ENCODE results near the gene QPRT.
A peak's percentile ranks its signal among the peaks of the same experiment; 100 is the strongest.
"Not testable (repeated sequence)": the region's sequence is repeated elsewhere in the genome, so short reads cannot be mapped to it uniquely, and the experiment has no call there.

The QPRT gene

DNA sequence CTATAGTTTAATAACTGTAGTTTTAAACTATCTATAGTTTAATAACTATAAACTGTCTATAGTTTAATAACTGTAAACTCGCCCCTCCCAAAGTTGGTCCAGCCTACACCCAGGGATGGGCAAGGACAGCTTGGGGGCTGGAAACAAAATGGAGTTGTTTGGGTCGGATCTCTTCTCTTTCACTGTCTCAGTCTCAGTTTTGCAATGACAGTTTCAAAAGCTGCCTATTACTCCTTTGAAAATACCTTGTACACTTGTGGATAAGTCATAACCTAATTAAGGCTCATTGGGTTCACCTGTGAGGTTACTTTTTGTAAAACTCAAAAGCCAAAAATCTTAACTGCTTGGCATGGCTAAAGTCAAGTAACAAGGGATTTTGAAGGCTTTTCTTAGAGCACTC lies 35.4 kb downstream of the QPRT start:
- no peak for DNase-seq

DNA sequence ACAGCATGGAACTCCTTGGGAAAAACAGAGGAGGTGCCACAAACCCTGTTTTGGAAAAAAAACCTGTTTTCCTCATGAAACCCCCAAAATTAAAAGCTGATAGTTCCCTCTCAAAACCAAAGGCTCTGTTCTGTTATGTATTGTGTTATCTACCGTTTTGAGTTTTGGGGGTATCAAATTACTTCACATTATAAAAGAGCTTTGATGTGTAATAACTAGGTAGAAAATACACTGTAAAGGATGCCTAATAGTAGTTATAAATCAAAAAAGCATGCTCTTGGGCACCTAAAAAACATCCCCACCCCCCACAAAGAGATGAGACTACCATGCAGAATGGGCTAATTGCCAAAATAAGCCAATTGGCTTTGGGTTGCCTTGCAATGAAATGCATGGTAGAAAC lies 36.0 kb downstream of the QPRT start:
- DNase-seq = no peak

DNA sequence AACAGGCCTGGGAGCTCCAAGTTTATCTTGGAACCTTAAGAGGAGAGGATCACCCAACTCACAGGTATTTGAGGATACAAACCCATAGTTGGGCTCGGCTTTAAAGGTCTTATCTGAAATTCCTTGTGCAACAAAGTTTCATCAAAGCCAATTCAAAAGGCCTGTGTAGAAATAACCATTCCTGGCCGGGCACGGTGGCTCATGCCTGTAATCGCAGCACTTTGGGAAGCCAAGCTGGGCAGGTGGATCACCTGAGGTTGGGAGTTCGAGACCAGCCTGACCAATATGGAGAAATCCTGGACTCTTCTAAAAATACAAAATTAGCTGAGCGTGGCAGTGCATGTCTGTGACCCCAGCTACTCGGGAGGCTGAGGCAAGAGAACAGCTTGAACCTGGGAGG lies 38.1 kb downstream of the QPRT start:
- DNase-seq = no peak

DNA sequence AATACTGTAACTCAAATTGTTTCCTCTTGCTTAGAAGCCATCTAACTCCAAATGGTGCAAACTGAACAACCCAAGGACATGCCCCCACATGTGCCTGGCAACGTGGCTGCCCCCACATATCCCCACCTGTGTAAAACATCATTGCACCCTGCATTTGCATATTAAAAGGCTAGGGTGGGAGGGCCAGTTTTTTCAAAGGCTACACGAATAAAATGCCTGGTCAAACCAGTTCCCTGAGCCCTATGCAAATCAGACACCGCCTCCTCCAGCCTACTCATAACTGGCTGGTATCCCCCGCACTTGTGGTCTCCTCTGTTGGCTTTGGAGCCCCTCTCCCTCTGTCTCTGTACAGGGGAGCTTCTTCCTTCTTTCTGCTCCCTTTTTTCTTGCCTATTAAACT lies 40.1 kb downstream of the QPRT start:
- DNase-seq = no peak

DNA sequence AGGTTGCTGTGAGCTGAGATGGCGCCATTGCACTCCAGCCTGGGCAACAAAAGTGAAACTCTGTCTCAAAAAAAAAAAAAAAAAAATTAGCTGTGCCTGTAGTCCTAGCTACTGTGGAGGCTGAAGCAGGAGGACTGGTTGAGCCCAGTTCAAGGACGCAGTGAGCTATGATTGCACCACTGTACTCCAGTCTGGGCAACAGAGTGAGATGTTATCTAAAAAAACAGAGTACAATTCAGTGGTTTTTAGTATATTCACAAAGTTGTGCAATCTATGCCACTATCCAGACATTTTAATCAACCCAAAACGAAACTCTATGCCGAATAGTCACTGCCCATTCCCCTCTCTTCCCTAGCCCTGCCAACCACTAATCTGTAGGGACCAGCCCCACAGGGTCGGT lies 41.7 kb downstream of the QPRT start:
- DNase-seq = no peak

DNA sequence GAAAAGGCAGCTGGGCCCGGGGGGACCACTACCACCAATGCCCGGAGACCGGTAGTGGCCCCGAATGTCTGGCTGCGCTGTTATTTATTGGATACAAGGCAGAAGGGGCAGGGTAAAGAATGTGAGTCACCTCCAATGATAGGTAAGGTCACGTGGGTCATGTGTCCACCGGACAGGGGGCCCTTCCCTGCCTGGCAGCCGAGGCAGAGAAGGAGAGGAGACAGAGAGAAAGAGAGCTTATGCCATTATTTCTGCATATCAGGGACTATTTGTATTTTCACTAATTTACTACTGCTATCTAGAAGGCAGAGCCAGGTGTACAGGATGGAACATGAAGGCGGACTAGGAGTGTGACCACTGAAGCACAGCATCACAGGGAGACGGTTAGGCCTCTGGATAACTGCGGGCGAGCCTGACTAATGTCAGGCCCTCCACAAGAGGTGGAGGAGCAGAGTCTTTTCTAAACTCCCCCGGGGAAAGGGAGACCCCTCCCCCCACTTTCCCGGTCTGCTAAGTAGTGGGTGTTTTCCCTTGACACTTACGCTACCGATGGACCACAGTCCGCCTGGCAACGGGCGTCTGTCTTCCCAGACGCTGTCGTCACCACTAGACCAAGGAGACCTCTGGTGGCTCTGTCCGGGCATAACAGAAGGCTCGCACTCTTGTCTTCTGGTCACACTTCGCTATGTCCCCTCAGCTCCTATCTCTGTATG lies 42.3 kb downstream of the QPRT start:
- DNase-seq = peak in 45 of 56 donors; percentile 3 to 81 (median 40)

DNA sequence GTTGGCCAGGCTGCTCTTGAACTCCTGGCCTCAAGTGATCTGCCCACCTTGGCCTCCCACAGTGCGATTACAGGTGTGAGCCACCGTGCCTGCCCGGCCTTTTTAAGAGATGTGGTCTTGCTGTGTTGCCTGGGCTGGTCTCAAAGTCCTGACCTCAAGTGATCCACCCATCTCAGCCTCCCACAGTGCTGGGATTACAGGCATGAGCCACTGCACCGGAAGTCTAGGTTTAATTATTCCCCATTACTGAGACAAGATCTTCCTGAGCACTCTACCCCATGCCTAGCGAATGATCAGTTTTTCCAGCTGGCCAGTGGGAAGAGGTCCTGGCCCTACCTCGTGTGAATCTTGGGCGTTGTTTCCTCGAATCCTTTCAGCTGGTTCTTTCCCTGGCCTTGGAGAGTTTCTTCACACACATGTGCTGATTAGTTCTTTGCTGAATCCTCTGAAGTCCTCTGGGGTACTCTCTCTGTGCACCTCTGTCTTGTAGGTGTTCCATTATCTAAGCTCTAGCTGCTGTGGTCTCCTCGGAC lies 47.9 kb downstream of the QPRT start:
- DNase-seq = no peak

DNA sequence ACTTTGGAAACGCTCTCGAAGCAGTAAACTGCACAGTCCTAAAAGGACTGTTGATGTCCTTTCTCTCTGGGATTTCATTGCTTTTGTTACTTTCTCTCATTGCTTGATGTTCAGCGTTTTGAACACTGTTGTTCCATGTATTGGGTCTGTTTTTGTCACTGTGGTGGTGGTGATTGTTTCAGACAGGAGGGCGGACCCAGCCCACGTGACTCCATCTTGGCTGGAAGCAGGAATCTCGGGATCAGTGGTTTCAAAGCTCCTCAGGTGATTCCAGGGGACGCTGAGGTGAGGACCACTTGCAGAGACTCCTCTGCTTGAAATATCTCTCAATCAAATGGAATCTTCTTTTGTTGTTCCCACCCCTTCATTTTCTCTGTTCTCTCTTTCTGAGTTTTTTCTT lies 48.5 kb downstream of the QPRT start:
- no peak for DNase-seq

DNA sequence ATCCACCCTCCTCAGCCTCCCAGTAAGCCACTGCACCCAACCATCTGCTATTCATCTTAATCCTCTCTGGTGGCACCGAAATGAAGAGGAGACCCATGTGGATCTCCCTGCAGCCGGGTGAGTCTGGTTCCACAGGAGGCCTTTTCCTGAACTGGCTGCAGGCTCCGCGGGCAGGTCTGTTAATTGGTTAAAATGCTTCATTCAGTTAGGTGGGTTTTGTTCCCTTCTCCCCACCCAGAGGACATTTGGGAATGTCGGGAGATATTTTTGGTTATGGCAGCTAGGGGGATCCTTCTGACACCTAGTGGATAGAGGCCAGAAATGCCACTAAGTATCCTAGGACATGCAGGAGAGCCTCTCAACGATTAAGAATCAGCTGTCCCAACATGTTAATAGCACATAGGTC lies 50.1 kb downstream of the QPRT start:
- DNase-seq = peak in 6 of 56 donors; percentile 1 to 10 (median 5)

DNA sequence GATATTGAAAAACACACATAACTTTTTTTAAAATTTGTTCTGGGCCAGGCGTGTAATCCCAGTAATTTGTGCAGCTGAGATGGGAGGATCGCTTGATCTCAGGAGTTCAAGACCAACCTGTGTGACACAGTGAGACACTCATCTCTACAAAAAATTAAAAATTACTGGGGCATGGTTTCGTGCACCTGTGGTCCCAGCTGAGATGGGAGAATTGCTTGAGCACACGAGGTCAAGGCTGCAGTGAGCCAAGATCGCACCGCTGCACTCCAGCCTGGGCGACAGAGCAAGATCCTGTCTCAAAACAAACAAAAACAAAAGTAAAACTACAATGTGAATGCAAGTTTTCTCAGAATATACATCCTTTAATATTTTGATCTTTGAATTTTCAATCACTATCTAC lies 51.7 kb downstream of the QPRT start:
- DNase-seq = no peak

DNA sequence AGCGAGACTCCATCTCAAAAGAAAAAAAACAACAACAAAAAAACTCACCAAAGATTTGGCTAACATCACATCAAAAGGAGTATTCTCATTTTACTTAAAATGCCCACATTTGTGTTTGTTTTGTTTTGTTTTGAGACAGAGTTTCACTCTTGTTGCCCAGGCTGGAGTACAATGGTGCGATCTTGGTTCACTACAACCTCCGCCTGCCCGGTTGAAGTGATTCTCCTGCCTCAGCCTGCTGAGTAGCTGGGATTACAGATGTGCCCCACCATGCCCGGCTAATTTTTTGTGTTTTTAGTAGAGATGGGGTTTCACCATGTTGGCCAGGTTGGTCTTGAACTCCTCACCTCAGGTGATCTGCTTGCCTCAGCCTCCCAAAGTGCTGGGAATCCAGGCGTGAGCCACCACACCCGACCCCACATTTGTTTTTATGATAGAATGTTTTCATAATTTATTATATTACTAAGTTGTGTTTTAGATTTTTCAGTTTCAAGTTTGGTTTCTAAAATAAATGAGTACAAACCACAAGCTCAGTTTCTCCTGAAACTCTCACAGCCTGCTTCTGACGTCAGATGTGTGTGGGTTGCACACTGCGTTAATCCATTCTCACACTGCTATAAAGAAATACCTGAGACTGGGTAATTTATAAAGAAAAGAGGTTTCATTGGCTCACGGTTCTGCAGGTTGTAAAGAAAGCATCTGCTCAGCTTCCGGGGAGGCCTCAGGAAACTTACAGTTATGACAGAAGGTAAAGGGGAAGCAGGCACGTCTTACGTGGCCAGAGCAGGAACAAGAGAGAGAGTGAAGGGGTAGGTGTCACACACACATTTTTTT lies 53.0 kb downstream of the QPRT start:
- DNase-seq = not testable (repeated sequence)

DNA sequence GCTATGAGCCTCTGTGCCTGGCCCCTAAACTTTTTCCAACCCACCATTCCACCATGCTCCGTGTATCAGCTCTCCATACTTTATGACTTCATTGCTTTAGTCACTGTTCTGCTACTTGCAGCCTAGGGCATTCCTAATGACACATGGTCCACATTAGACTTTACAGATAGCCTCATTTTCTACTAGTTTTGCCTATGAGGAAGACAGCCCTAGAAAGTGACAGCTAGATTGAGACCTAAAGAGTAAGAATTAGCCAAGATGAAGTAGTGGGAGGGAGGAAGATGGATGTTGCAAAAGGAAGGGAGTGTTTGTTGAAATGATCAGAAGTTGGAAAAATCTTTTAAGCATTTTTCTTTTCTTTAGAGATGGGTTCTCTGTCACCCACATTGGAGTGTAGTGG lies 55.8 kb downstream of the QPRT start:
- DNase-seq = no peak

DNA sequence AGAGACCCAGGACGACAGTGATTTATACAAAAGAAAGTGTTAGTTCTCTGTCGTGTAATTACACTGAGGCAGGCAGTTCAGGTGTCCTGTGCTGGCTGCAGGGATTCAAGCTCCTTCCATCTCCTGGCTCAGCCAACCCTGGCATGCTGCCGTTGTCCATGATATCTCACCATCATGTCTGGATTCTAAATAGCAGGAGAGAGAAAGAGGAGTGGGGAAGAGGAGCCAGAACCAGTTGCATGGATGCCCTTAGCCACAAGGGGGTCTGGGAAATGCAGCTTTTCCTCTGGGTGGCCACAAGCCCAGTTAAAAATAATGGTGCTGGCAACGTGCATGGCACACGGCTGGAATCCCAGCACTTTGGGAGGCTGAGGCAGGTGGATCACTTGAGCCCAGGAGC lies 57.1 kb downstream of the QPRT start:
- DNase-seq = no peak

DNA sequence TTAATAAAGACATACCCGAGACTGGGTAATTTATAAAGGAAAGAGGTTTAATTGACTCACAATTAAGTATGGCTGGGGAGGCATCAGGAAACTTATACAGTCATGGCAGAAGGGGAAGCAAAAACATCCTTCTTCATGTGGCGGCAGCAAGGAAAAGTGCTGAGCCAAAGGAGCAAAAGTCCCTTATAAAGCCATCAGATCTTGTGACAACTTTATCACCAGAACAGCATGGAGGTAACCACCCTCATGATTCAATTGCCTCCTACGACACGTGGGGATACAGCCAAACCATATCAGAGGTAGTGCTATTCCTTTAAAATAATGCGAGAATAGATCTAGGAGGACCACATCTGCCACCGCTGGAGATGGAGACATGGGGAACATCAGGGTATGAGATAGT lies 57.8 kb downstream of the QPRT start:
- no peak for DNase-seq

DNA sequence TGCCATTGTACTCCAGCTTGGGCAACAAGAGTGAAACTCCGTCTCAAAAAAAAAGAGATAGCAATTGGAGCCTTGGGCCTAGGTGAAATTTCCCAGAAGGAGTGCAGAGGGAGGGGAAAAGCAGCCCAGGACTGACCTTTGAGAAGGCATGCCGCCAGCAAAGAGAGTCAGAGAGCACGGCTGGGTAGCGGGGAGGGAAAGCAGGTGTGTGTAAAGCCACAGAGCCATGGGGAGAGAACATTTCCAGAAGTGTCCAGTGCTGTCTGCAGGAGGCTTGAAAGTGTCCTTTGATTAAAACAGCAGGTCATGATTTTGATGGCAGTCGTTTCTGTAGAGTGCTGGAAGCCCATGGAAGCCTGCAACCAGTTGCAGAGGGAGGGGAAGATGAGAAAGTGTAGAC lies 58.7 kb downstream of the QPRT start:
- DNase-seq = no peak

DNA sequence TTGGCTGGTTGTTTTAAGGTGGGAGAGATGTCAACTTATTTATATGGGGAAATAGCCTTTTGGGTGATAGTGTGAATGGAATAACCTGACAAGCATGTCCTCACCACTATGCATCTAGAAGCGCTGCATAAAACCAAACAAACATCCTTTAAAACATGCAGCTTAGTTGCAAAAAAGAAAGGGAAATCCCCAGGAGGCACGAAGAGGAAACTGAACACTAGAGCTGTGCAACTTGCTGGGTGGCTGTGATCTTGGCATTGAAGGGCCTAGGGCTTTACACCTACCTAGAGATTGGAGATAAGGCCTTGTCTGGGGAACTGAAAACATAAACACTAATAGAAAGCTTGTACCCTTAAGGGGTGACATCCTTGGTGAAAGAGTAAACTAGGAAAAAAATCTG lies 59.5 kb downstream of the QPRT start:
- DNase-seq = no peak

DNA sequence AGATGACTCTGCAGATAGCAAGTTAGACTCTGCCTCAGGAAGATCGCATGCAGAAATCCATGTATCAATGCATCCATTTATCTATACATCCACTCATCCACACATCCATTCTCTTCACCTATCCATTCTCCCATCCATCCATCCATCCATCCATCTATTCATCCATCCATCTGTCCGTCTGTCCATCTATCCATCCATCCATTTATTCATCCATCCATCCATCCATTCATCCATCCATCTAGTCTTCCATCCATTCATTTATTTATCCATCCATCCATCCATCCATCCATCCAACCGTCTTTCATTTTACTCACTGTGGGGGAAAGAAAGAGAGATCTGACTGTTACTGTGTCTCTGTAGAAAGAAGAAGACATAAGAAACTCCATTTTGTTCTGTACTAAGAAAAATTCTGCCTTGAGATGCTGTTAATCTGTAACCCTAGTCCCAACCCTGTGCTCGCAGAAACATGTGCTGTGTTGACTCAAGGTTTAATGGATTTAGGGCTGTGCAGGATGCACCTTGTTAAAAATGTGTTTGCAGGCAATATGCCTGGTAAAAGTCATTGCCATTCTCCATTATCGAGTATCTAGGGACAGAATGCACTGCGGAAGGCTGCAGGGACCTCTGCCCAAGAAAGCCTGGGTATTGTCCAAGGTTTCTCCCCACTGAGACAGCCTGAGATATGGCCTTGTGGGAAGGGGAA lies 61.1 kb downstream of the QPRT start:
- DNase-seq = not testable (repeated sequence)

DNA sequence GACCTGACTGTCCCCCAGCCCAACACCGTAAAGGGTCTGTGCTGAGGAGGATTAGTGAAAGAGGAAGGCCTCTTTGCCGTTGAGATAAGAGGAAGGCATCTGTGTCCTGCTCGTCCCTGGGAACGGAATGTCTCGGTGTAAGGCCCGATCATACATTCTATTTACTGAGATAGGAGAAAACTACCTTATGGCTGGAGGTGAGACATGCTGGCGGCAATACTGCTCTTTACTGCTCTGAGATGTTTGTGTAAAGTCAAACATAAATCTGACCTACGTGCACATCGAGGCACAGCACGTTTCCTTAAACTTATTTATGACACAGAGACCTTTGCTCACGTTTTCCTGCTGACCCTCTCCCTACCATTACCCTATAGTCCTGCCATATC lies 61.6 kb downstream of the QPRT start:
- not testable (repeated sequence) for DNase-seq

DNA sequence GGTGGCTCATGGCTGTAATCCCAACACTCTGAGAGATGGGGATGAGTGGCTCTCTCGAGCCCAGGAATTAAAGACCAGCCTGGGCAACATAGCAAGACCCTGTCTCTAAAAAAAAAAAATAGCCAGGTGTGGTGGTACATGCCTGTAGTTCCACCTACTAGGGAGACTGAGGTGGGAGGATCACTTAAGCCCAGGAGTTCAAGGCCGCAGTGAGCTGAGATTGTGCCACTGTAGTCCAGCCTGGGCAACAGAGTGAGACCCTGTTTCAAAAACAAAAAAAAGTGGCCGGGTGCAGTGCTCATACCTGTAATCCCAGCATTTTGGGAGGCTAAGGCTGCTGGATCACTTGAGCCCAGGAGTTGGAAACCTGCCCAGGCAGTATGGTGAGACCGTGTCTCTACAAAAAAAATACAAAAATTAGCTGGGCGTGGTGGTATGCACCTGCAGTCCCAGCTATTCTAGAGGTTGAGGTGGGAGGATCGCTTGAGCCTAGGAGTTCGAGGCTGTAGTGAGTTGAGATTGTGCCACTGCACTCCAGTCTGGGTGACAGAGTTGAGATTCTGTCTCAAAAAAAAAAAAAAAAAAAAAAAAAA lies 63.8 kb downstream of the QPRT start:
- DNase-seq = no peak

DNA sequence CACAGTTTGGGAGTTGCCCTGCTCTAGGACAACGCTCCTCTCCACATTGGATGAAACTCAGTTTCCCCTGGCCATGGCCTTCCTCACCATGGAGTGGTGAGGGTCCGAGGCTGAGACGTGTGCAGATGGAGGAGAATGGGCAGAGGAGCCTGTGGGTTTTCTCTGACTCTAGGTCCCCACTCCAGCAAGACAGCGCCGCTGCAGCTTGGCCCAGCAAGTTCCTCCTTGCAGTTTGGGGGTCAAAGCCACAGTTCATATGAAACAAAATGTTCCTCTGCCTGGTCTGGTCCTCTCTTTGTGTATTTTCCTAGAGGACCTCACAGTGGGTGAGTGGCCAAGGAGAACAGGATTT lies 64.5 kb downstream of the QPRT start:
- DNase-seq = no peak

DNA sequence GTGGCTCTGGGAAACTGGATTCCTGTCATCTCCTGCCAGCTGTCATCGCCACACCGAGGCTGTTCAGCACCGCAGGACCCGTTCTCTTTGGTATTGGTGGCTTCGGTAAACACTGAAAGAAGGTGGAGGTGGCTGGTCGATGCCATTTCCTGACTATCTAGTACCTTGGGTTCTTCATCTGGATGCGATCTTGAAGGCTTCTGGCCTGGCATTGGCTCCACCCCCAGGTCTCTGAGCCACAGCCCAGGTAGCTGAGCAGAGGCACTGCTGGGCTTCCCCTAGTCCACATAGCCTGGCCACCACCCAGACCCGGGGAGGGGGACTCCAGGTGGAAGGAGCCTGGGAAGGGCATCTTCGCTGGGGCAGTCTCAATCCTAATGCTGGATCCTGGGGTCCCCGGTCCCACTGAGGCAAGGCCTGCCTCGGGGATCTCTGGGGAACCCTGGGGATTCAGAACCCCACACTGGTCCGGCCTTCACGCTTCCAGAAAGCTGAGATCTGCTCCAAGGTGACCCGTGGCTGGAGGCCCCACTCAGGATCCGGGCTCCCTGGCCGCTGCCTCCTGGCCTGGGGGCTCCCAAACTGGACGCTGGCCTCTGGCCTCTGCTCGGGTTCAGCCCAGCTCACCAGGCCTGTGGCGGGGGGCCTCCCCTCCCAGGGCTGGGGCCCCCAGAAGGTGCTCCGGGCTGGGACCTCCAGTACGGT lies 65.0 kb downstream of the QPRT start:
- no peak for DNase-seq

Measured in amygdala (tissue), 56 donors.